Measurements from ENCODE around the gene SDF2.
A peak's percentile ranks its signal among the peaks of the same experiment; 100 is the strongest.

SDF2 gene, protein sequence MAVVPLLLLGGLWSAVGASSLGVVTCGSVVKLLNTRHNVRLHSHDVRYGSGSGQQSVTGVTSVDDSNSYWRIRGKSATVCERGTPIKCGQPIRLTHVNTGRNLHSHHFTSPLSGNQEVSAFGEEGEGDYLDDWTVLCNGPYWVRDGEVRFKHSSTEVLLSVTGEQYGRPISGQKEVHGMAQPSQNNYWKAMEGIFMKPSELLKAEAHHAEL

GRCh38 chr17:28661635-28662526, at the start of gene SDF2, which contains the start of gene SUPT6H:
SDF2 (minus strand) TSS chr17:28661906; CDS start chr17:28661876, 30 bp downstream.
SUPT6H (plus strand) TSS chr17:28662205; CDS start chr17:28673402, 11,197 bp downstream.
- DNase-seq (ENCODE audit: low read depth in 2 of 2): peak; percentile 91 to 95

DNA sequence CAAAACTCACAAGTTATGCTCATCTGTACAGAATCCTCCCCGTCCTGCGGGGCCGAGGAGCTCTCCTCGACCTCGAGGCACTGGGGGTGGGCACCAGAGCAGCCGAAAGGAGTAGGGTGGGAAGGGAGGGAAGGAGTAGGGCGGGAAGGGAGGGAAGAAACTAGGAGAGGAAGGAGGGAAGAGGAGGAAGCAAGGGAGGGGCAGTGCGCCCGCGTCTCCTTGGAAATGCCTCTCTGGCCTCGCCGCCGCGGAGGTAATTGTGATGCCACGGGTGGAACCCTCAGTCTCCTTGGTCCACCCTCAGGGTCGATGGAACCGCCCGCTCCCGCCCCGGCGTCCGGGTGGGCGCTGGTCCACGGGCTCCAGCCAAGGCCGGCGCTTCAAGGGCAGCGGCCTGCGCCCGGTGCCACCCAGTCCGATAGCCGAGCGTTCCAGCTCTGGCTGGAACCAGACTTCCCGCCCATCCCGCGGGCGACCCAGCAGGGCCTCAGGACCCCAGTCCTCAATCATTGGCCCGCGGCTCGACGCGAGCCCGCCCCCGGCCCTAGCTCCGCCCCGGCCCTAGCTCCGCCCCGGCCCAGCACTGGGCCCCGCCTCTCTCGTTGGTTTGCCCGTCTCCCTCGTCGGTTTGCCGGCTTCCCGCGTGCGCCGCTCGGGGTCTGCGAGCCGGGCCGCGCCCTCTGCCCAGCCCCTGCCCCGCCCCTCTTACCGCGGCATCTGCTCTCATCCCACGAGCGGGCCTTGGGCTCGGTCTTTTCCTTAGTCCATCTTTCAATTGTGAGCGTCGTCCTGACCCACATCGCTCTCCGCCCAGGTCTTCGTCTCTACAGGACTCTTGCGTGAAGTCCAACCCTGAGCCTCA, 49.4 kb upstream of the SDF2 start:
- DNase-seq (ENCODE audit: low read depth in 2 of 2): peak; percentile 79 to 88

GRCh38 chr17:28707339-28707720, 45.6 kb upstream of the SDF2 start:
- DNase-seq (ENCODE audit: low read depth in 2 of 2): no peak

GRCh38 chr17:28706471-28707338, 45.0 kb upstream of the SDF2 start:
- no peak for DNase-seq (ENCODE audit: low read depth in 2 of 2)

- DNase-seq (ENCODE audit: low read depth in 2 of 2): no peak
Observed at GRCh38 chr17:28705728-28706334, 44.1 kb upstream of the SDF2 start.

DNA sequence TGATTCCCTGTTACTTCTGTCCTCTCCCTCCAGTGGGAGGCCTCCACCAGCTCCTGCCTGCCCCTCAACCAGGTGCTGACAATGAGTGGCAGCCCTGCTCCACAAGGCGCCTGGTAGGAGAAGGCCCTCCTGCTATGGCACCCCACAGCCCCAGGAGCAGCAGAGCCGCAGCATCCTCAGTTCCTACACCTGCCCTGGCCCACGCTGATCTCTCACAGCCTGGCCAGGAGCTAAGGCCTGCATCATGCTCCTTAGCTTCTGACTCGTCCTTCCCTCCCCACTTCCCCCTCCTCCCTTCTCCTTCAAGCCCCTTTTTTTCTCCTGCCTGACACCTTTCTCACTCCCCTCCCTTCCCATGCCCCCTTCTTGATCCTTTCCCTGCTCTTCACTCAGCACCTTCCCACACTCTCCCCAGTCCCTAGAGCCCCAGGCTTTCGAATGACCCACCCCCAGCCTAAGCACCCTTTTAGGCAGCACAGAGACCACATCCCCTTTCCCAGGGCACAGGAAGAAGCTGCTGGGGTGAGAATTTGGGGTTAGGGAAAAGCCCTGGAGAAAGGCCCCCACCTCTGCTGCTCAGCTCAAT, 43.5 kb upstream of the SDF2 start:
- DNase-seq (ENCODE audit: low read depth in 2 of 2): no peak

- DNase-seq (ENCODE audit: low read depth in 2 of 2): no peak
Observed at GRCh38 chr17:28704219-28704858, 42.6 kb upstream of the SDF2 start.

DNA sequence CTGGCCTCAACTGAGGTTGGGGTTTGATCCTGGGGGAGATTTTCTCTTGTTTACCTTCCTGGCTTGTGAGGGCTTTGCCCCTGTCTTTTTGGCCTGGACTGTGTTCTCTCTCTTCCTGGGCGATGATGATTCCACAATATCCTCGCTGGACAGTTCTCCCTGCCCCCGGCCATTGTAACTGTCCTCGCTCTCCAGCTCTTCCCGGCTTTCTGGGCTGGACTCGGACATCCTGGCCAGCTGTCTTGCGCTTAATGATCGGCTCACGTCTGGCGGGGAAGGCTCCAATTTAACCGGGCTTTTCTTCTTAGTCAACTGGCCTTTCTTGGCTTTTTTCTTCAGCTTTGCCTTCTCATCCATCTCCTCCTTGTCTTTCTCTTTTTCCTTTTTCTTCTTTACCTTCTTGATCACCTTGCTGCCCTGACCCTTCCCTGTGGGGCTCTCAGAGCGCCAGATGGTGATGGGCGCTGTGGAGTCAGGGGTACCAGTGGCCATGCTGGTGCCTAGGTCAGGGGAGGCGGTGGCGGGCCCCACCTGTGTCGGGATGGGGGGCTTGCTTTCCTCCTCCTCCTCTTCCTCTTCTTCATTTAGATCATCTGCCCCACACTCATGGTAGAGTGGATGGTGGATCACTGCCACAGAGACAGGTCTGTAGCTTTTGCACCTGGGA, 42.0 kb upstream of the SDF2 start:
- DNase-seq (ENCODE audit: low read depth in 2 of 2): no peak

- DNase-seq (ENCODE audit: low read depth in 2 of 2): no peak
Observed at GRCh38 chr17:28702752-28703150, 41.0 kb upstream of the SDF2 start.

- no peak for DNase-seq (ENCODE audit: low read depth in 2 of 2)
Observed at GRCh38 chr17:28702026-28702751, 40.5 kb upstream of the SDF2 start.

DNA sequence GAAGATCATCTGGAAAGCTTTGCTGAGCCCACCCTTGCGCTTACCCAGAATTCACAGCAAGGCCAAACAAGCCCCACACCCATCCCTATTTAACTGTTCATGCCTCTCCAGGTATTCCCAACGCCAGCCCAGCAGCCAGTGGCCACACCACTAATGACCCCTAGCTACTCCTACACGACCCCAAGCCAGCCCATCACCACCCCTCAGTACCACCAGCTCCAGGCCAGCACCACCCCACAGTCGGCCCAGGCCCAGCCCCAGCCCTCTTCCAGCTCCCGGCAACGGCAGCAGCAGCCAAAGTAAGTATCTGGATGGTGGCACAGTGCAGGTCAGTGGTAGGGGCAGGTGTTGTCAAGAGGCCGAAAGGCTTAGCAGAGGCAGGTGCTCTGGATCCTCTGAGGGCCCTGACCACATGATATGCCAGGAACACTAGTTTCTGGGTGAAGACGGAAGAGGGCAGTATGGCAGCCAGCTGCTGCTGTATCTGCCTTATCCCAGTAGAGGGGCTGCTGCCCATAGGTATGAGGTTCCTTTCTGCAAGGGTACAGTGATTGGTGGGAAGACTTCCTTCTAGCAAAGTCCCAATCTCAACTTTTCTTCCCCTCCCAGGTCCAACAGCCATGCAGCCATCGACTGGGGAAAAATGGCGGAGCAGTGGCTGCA, 39.3 kb upstream of the SDF2 start:
- DNase-seq (ENCODE audit: low read depth in 2 of 2): no peak

- DNase-seq (ENCODE audit: low read depth in 2 of 2): no peak
Observed at GRCh38 chr17:28700278-28700677, 38.6 kb upstream of the SDF2 start.

DNA sequence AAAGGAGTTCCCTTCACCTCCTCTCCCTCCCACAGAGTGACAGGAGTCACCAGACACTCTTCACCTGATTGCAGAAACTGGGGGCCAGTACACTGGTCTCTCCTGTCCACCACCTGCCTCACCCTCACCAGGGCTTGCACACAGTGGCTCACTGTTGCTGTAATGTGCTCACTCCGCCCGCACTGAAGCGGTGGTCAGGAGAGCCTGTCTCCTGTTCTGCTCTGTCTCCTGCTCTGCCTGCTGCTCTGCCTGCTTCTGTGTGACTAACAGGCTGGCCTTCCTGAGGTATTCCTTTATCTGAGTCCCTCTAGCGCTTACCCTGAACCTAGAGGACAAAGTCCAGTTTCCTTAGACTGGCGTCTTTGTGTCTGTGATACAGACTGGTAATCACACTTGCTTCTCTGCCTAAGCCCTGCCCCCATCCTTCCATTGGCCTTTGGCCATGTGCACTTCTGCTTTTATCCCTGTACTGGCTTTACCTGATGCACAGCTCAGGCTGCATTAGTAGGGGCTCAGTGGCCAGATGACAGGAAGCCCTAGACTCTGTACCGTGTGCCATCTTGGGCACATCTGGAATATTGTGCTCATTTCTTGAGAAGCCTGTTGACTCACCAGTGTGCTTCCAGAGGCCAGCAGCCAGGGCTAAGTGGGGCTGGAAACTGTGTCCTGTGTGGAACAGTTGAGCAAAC, 36.7 kb upstream of the SDF2 start:
- no peak for DNase-seq (ENCODE audit: low read depth in 2 of 2)

DNA sequence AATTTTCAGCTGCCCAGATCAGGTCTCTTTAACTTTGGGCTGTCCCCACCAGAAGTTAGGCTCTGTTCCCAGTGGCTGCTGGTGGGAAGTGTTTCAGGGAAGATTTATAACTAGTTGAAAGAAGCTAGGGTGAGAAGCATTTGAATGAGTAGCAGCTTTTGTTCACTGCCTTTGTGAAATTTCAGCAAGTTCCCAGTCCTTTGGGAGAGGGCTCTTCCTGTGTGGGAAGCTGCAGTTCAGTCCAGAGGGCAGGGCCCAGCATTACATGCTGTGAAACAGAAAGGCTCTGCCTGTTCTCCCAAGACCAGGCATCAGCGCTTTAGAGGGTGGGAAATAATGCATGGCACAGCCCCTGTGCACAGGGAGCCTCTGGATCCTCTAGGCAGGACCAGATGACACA, 32.2 kb upstream of the SDF2 start:
- no peak for DNase-seq (ENCODE audit: low read depth in 2 of 2)

GRCh38 chr17:28689011-28689410, 27.3 kb upstream of the SDF2 start:
- DNase-seq (ENCODE audit: low read depth in 2 of 2): no peak

- DNase-seq (ENCODE audit: low read depth in 2 of 2): no peak
Observed at GRCh38 chr17:28688481-28688880, 26.8 kb upstream of the SDF2 start.

GRCh38 chr17:28686296-28686695, 24.6 kb upstream of the SDF2 start:
- DNase-seq (ENCODE audit: low read depth in 2 of 2): no peak
